ENCODE data around the gene BHLHE41.

GRCh38 chr12:26158078-26158764, 33.4 kb upstream of the BHLHE41 start:
- TF ChIP-seq CTCF (conservative IDR thresholded peaks at IDR 0.05 in 1 of 2, IDR thresholded peaks at IDR 0.05 in 1 of 2; ENCODE audit: low read depth in 1 of 2, low read length in 2 of 2) (no peak), EZH2 (IDR thresholded peaks at IDR 0.05; ENCODE audit: low read length, missing control alignments) (no peak)

All from fibroblast of lung (primary cell).